Stomach (tissue), 4 donors: ENCODE measurements around the gene COL25A1.

Experiments
- POLR2A ChIP-seq, 4 donors: fragments of 450-650 bp; IDR thresholded peaks; one replicate each; pipeline ENCODE4 v1.6.1; 2016; ENCODE audit warnings: antibody characterized with exemption in 4 of 4, control low read depth in 2 of 4, mild to moderate bottlenecking in 1 of 4, moderate library complexity in 1 of 4
- TF ChIP-seq, protein P1 (sequence below), 7 experiments: fragments of 450-650 bp in 4 of 7; fragments of 200-600 bp in 3 of 7; sonication (generic) in 3 of 7; IDR thresholded peaks; one replicate each; pipeline ENCODE4 v1.5.1; 2016 to 2019; ENCODE audit warnings: antibody characterized with exemption in 7 of 7, control low read depth in 2 of 7, mild to moderate bottlenecking in 1 of 7

DNA sequence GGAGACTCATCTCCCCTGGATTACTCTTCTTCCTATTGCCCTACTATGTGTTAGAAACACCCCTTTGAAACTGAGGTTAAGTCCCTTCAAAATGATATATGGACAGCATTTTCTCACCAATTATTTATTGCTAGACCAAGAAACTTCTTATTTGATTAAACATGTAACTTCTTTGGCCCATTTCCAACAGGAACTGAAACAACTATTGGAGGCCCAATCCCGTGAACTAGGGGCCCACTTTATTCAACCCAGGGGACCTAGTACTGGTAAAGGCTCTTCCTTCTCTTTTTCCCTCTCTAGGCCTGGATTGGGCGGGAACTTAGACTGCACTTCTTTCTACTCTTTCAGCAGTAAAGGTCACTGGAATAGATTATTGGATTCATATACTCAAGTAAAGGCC, 16.7 kb upstream of the COL25A1 start:
- no peak for TF ChIP-seq POLR2A (IDR thresholded peaks at IDR 0.05)
- TF ChIP-seq, protein P1, sequence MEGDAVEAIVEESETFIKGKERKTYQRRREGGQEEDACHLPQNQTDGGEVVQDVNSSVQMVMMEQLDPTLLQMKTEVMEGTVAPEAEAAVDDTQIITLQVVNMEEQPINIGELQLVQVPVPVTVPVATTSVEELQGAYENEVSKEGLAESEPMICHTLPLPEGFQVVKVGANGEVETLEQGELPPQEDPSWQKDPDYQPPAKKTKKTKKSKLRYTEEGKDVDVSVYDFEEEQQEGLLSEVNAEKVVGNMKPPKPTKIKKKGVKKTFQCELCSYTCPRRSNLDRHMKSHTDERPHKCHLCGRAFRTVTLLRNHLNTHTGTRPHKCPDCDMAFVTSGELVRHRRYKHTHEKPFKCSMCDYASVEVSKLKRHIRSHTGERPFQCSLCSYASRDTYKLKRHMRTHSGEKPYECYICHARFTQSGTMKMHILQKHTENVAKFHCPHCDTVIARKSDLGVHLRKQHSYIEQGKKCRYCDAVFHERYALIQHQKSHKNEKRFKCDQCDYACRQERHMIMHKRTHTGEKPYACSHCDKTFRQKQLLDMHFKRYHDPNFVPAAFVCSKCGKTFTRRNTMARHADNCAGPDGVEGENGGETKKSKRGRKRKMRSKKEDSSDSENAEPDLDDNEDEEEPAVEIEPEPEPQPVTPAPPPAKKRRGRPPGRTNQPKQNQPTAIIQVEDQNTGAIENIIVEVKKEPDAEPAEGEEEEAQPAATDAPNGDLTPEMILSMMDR (IDR thresholded peaks at IDR 0.05), result no peak
